IMR-90 (cell line): ENCODE results near the gene STXBP6. TPM values are rescaled to one million over a fixed set of nuclear protein-coding genes. Genes with fewer than 3 reads are reported as not detected.

ENCODE experiments used
- ATAC-seq: fragments of 200-7000 bp; cut with Tn5 transposase; 2 replicates; pipeline ENCODE4 v1.9.1; 2020; ENCODE audit warnings: low read depth, mild to moderate bottlenecking, moderate library complexity
- BruUV-seq: library from RNA; stranded (reverse); fragments of 400-500 nt; replicated peaks from 2 replicates; lab custom pipeline; 2021; lab: Mats Ljungman, UMichigan
- CTCF ChIA-PET: fragments of 300-600 bp; formaldehyde crosslinking; extraction: SDS; loops from one replicate; lab custom pipeline; 2021; ENCODE audit warnings: antibody characterized with exemption; lab: Yijun Ruan, JAX
- POLR2A ChIA-PET: fragments of 300-600 bp; sonication (Branson Sonifier 250); formaldehyde crosslinking; loops from one replicate; lab custom pipeline; 2022; ENCODE audit warnings: antibody characterized with exemption; ENCODE audit not compliant: unreplicated experiment; lab: Charles Lee
- DNase-seq: peaks from one replicate; pipeline ENCODE4 v3.0.0; 2013
- H2AFZ ChIP-seq: replicated peaks from 2 replicates; pipeline ENCODE3; 2013; ENCODE audit warnings: low read length, mild to moderate bottlenecking; ENCODE audit not compliant: poor library complexity
- H2AK5ac ChIP-seq: 2 replicates; pipeline ENCODE4 v1.6.1; 2013; ENCODE audit warnings: low read depth, low read length, inconsistent platforms
- H2AK9ac ChIP-seq: replicated peaks from 2 replicates; pipeline ENCODE3; 2013; ENCODE audit warnings: mild to moderate bottlenecking, low read depth, low read length, moderate library complexity; ENCODE audit not compliant: poor library complexity
- H2BK120ac ChIP-seq: 2 replicates; pipeline ENCODE4 v1.6.1; 2013; ENCODE audit warnings: low read depth, low read length, inconsistent platforms
- H2BK15ac ChIP-seq: 3 replicates; pipeline ENCODE4 v1.6.1; 2013; ENCODE audit warnings: low read depth, low read length, inconsistent platforms
- H2BK20ac ChIP-seq: 2 replicates; pipeline ENCODE4 v1.6.1; 2013; ENCODE audit warnings: low read depth, mild to moderate bottlenecking, inconsistent platforms, low read length, moderate library complexity
- H2BK5ac ChIP-seq: 2 replicates; pipeline ENCODE4 v1.6.1; 2013; ENCODE audit warnings: mild to moderate bottlenecking, low read depth, low read length, inconsistent platforms; ENCODE audit not compliant: poor library complexity, severe bottlenecking
- H3K14ac ChIP-seq: replicated peaks from 2 replicates; pipeline ENCODE4 v1.6.1; 2013; ENCODE audit warnings: low read depth, low read length, inconsistent platforms
- H3K18ac ChIP-seq: 2 replicates; pipeline ENCODE4 v1.6.1; 2013; ENCODE audit warnings: low read depth, low read length, control low read depth
- H3K23ac ChIP-seq: 2 replicates; pipeline ENCODE4 v1.6.1; 2013; ENCODE audit warnings: low read depth, low read length, inconsistent platforms
- H3K27ac ChIP-seq: 2 replicates; pipeline ENCODE4 v1.5.1; 2013; ENCODE audit warnings: mild to moderate bottlenecking, control low read depth, low read length; ENCODE audit not compliant: insufficient read depth
- H3K27me3 ChIP-seq: 2 replicates; pipeline ENCODE4 v1.6.1; 2013; ENCODE audit warnings: low read length; ENCODE audit not compliant: control insufficient read depth, insufficient read depth
- H3K36me3 ChIP-seq: 2 replicates; pipeline ENCODE4 v1.6.1; 2013; ENCODE audit warnings: low read length, mixed read lengths; ENCODE audit not compliant: control insufficient read depth, insufficient read depth
- H3K4ac ChIP-seq: 2 replicates; pipeline ENCODE4 v1.6.1; 2013; ENCODE audit warnings: low read depth, low read length, inconsistent platforms
- H3K4me1 ChIP-seq: 2 replicates; pipeline ENCODE4 v1.6.1; 2013; ENCODE audit warnings: low read length, mixed read lengths; ENCODE audit not compliant: control insufficient read depth, insufficient read depth
- H3K4me2 ChIP-seq: 2 replicates; pipeline ENCODE4 v1.6.1; 2013; ENCODE audit warnings: low read depth, mild to moderate bottlenecking, control low read depth, low read length, moderate library complexity
- H3K4me3 ChIP-seq: 2 replicates; pipeline ENCODE4 v1.5.1; 2013; ENCODE audit warnings: low read depth, mild to moderate bottlenecking, control low read depth, low read length, moderate library complexity; ENCODE audit not compliant: insufficient read depth
- H3K56ac ChIP-seq: 2 replicates; pipeline ENCODE4 v1.6.1; 2013; ENCODE audit warnings: low read length, inconsistent platforms; ENCODE audit not compliant: insufficient read depth; ENCODE audit errors: extremely low read depth
- H3K79me1 ChIP-seq, 2 experiments: 2 replicates each; pipeline ENCODE4 v1.6.1; 2013; ENCODE audit warnings: low read length in 2 of 2, inconsistent platforms in 1 of 2, low read depth in 1 of 2
- H3K9ac ChIP-seq: 2 replicates; pipeline ENCODE4 v1.6.1; 2013; ENCODE audit warnings: low read depth, low read length, control low read depth
- H3K9me1 ChIP-seq: 2 replicates; pipeline ENCODE4 v1.6.1; 2013; ENCODE audit warnings: low read length, inconsistent platforms; ENCODE audit not compliant: insufficient read depth
- H3K9me3 ChIP-seq: 2 replicates; pipeline ENCODE4 v1.6.1; 2013; ENCODE audit warnings: low read length; ENCODE audit not compliant: control insufficient read depth, insufficient read depth
- H4K20me1 ChIP-seq: 2 replicates; pipeline ENCODE4 v1.6.1; 2013; ENCODE audit warnings: low read length, inconsistent platforms; ENCODE audit not compliant: insufficient read depth
- H4K5ac ChIP-seq: 2 replicates; pipeline ENCODE4 v1.6.1; 2013; ENCODE audit warnings: mild to moderate bottlenecking, low read depth, low read length, control low read depth
- H4K8ac ChIP-seq, 2 experiments: 2 replicates each; pipeline ENCODE4 v1.6.1; 2013; ENCODE audit warnings: low read depth in 2 of 2, low read length in 2 of 2, control low read depth in 1 of 2, inconsistent platforms in 1 of 2
- H4K91ac ChIP-seq: 2 replicates; pipeline ENCODE4 v1.6.1; 2013; ENCODE audit warnings: low read depth, low read length, inconsistent platforms; ENCODE audit not compliant: insufficient read depth
- BHLHE40 ChIP-seq: fragments of 150-350 bp; IDR thresholded peaks from 2 replicates; pipeline ENCODE4 v1.6.1; 2016; ENCODE audit warnings: mild to moderate bottlenecking, low read depth, low read length
- CEBPB ChIP-seq: IDR thresholded peaks from 2 replicates; pipeline ENCODE4 v1.6.1; 2012; ENCODE audit warnings: low read depth, low read length, improper control_type of control experiment
- CHD1 ChIP-seq: IDR thresholded peaks from 2 replicates; pipeline ENCODE4 v1.6.1; 2012; ENCODE audit warnings: low read depth, low read length, improper control_type of control experiment
- CTCF ChIP-seq: conservative IDR thresholded peaks from 2 replicates; pipeline ENCODE4 v1.5.1; 2012; ENCODE audit warnings: mild to moderate bottlenecking, low read depth, low read length, improper control_type of control experiment
- ELK1 ChIP-seq: fragments of 150-350 bp; IDR thresholded peaks from 2 replicates; pipeline ENCODE4 v1.6.1; 2016; ENCODE audit warnings: low read depth, mild to moderate bottlenecking, low read length, moderate library complexity, borderline replicate concordance
- FOS ChIP-seq: fragments of 150-350 bp; IDR thresholded peaks from 2 replicates; pipeline ENCODE4 v1.6.1; 2016; ENCODE audit warnings: low read depth, low read length
- MAFK ChIP-seq: IDR thresholded peaks from 2 replicates; pipeline ENCODE4 v1.6.1; 2012; ENCODE audit warnings: low read depth, low read length, improper control_type of control experiment
- MAZ ChIP-seq: IDR thresholded peaks from 2 replicates; pipeline ENCODE4 v1.6.1; 2012; ENCODE audit warnings: low read depth, mild to moderate bottlenecking, low read length, improper control_type of control experiment, moderate library complexity, borderline replicate concordance
- MXI1 ChIP-seq: IDR thresholded peaks from 2 replicates; pipeline ENCODE4 v1.6.1; 2012; ENCODE audit warnings: low read depth, mild to moderate bottlenecking, low read length, moderate library complexity, borderline replicate concordance
- NFE2L2 ChIP-seq: fragments of 150-350 bp; IDR thresholded peaks from 2 replicates; pipeline ENCODE4 v1.6.1; 2016; ENCODE audit warnings: low read depth, mild to moderate bottlenecking, low read length
- POLR2A ChIP-seq: IDR thresholded peaks from 2 replicates; pipeline ENCODE4 v1.6.1; 2012; ENCODE audit warnings: mild to moderate bottlenecking, low read depth, low read length
- RAD21 ChIP-seq: IDR thresholded peaks from 2 replicates; pipeline ENCODE4 v1.6.1; 2012; ENCODE audit warnings: low read length, improper control_type of control experiment
- RCOR1 ChIP-seq: IDR thresholded peaks from 2 replicates; pipeline ENCODE4 v1.6.1; 2012; ENCODE audit warnings: mild to moderate bottlenecking, low read length, improper control_type of control experiment; ENCODE audit not compliant: insufficient replicate concordance
- RFX5 ChIP-seq: IDR thresholded peaks from 2 replicates; pipeline ENCODE4 v1.8.0; 2012; ENCODE audit warnings: low read depth, mild to moderate bottlenecking, low read length, moderate library complexity
- SMC3 ChIP-seq: fragments of 150-350 bp; IDR thresholded peaks from 2 replicates; pipeline ENCODE4 v1.6.1; 2016; ENCODE audit warnings: low read depth, mild to moderate bottlenecking, antibody characterized with exemption, low read length, moderate library complexity
- USF2 ChIP-seq: fragments of 150-350 bp; IDR thresholded peaks from 2 replicates; pipeline ENCODE4 v1.6.1; 2017; ENCODE audit warnings: mild to moderate bottlenecking, antibody characterized with exemption, low read length, low read depth
- WGBS, 2 experiments: methylation state at CpG; one replicate each; pipeline versions ENCODE4 v1.1.5 to v1.1.7; 2013; ENCODE audit warnings: missing lambda C conversion rate in 2 of 2; ENCODE audit not compliant: insufficient read length in 1 of 2; ENCODE audit errors: extremely low coverage in 2 of 2; 5-methylcytosine and 5-hydroxymethylcytosine counted together
- dilution Hi-C: fragments of 300-500 bp; cut with HindIII; formaldehyde crosslinking; loops from one replicate; pipeline ENCODE4 v1.14.3; 2018; ENCODE audit warnings: low sequenced_read_pairs; ENCODE audit not compliant: unreplicated experiment
- in situ Hi-C: fragments of 300-500 bp; cut with MboI; formaldehyde crosslinking; loops from 3 replicates; pipeline ENCODE4 v1.14.3; 2019; ENCODE audit warnings: low sequenced_read_pairs, inconsistent platforms, mixed read lengths
- intact Hi-C: fragments of 100-400 bp; cut with micrococcal nuclease; formaldehyde crosslinking; loops from 2 replicates; pipeline ENCODE4 v1.10.0; 2022
- polyA plus RNA-seq, 3 experiments: library from polyadenylated mRNA; depleted of rRNA; stranded (reverse); fragments of >200 nt; gene quantifications; 2 replicates each; pipeline ENCODE4 v1.2.3, GENCODE V29; 2012; ENCODE audit warnings: low replicate concordance in 1 of 3
- total RNA-seq: library from RNA; depleted of rRNA; stranded (reverse); fragments of >200 nt; gene quantifications from 2 replicates; pipeline ENCODE4 v1.2.3, GENCODE V29; 2012

Gene STXBP6
- total and polyA plus RNA-seq, 2 of the 4 experiments (the other 2 are of a cell fraction) = 14.2 to 14.3 TPM

- Histone ChIP-seq H3K56ac (no peak overlapping the region), H3K23ac (no peak overlapping the region), H2BK120ac (no peak overlapping the region), H2BK5ac (no peak overlapping the region), H3K9ac (no peak overlapping the region), H3K9me3 (no peaks in the 10 kb centered on the region), H4K91ac (no peak overlapping the region), H3K4me2 (no peak overlapping the region), H3K4me3 (no peak overlapping the region), H4K8ac (no peak overlapping the region), H3K9me1 (no peaks in the 10 kb centered on the region), H4K20me1 (no peaks in the 10 kb centered on the region), H2AK9ac (no peak overlapping the region), H3K4me1 (peaks cover 4% of the 10 kb centered on the region; the same call in 1 of the 2 replicates), H3K18ac (no peak overlapping the region), H4K5ac (no peak overlapping the region), H2BK20ac (no peak overlapping the region), H3K36me3 (no peaks in the 10 kb centered on the region), H3K27me3 (no peaks in the 10 kb centered on the region), H3K79me1 (no peaks in the 10 kb centered on the region), H3K27ac (no peak overlapping the region), H2AFZ (no peak overlapping the region), H3K14ac (no peak overlapping the region), H2BK15ac (no peak overlapping the region), H2AK5ac (no peak overlapping the region), H3K4ac (no peak overlapping the region)
- intact Hi-C loops (loop anchor here (5.0 kb wide), 1 partner anchor 92 kb away; no protein-coding TSS in a partner anchor), dilution Hi-C loops (no loop called here), in situ Hi-C loops (no loop called here)
- no peak for DNase-seq
- WGBS, 2 experiments = no CpG with 5 or more reads among the region's 1 CpG
- no peak for TF ChIP-seq RCOR1
- no peak for TF ChIP-seq MAZ
- TF ChIP-seq POLR2A = no peak
- no peak for TF ChIP-seq BHLHE40
- TF ChIP-seq USF2 = no peak
- no peak for TF ChIP-seq MXI1
- no peak for TF ChIP-seq CTCF
- no peak for TF ChIP-seq CEBPB
- TF ChIP-seq MAFK = no peak
- no peak for TF ChIP-seq NFE2L2
- TF ChIP-seq ELK1 = no peak
- no peak for TF ChIP-seq CHD1
- TF ChIP-seq RAD21 = no peak
- no peak for TF ChIP-seq RFX5
- no peak for TF ChIP-seq FOS
- no peak for TF ChIP-seq SMC3
- no TSS peak for BruUV-seq
- no peak for ATAC-seq
- ChIA-PET POLR2A (no interaction called here), CTCF (no interaction called here)
Measured at GRCh38 chr14:24915403-24915921, 134.5 kb downstream of the STXBP6 start.
